HG03095 (cell line): ENCODE measurements around the gene DNAJB12.
"Not testable (repeated sequence)": the region's sequence is repeated elsewhere in the genome, so short reads cannot be mapped to it uniquely, and the experiment has no call there.

ENCODE experiments used
- ATAC-seq: cut with Tn5 transposase; IDR thresholded peaks from one replicate; pipeline ENCODE4 v1.9.1; 2021; ENCODE audit warnings: moderate library complexity; ENCODE audit not compliant: unreplicated experiment

The DNAJB12 gene

DNA sequence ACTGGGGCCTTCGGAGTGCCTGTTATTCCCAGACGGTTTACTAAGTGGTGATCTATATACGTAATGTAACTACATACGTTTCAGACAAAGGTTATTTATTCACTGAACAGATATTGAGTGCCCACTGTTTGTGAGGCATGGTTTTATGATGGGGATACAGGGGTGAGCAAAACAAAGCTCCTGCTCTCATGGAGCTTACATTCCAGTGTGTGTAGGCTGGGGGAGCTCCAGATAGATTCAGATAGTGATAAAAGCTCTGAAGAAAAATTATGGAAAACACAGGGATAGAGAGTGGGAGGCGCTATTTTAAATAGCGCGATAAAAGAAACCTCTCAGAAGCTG is 466 bp upstream of the DNAJB12 start:
- peak; percentile 3 for ATAC-seq

DNA sequence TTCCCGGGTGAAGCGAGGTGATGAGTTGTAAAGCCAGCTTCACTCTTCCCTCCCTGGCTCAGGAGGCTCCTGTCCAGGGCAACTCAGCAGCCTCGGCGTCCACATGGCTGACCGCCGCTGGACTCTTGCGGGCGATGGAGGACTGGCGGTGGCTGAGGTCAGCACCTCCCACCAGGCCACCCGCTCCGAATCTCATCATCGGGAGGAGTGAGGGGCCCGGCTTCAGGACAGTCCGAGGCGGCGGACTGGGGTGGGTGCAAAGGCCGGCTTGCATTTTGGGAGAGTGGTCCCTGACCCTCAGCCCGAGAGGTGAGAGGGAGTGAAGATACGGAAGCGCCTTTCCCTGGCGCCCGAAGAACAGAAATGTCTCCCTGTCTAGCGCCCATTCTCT is 759 bp downstream of the DNAJB12 start:
- no peak for ATAC-seq

GRCh38 chr10:72353028-72353964 is 1.4 kb downstream of the DNAJB12 start:
- ATAC-seq: no peak

DNA sequence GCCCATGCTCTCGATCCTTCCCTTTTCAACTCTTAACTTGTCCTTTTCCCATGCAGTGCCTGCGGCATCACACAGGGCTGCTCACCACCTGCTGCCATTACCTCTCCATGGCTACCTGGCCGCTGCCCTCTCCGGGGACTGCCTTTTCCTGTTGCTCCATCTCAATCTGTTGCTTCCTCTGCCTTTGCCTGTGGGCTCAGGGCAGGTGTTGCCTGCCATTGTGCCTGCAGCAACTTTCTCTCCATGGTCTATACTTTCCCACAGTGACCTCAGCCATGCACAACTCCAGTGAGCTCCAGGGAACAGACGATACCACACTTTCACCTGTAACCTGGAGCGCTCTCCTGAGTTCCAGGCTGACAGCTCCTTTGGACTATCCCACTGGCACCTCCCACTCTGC is 3.2 kb downstream of the DNAJB12 start:
- no peak for ATAC-seq

DNA sequence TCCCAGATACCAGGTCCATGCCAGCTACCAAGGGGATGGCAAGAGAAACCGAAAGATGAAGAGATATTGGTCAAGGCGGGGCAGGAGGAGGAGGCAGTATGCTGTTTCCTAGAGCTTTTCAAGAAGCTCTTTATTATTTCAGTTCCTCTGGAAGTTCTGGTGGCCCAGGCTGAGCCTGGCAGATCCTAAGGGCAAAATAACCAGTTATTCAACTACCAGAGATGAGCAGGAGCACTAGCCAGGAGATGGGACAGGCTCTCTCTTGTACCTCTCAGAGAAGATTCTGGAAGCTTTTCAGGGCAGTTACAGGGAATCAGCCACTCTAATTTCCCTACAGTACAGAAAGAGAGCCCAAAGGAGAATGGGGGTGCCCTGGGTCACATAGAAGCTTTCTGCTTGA is 5.3 kb downstream of the DNAJB12 start:
- ATAC-seq: no peak

- no peak for ATAC-seq
These were observed 6.4 kb downstream of the DNAJB12 start for GRCh38 chr10:72348282-72348681.

DNA sequence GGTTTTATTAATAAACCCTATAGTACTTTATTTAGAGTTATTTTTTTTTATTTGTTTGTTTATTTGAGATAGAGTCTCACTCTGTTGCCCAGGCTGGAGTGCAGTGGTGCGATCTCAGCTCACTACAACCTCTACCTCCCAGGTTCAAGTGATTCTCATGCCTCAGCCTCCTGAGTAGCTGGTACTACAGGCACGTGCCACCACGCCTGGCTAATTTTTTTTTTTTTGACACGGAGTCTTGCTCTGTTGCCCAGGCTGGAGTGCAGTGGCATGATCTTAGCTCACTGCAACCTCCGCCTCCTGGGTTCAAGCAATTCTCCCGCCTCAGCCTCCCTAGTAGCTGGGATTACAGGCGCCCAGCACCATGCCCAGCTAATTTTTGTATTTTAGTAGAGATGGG is 8.6 kb downstream of the DNAJB12 start:
- ATAC-seq: not testable (repeated sequence)

DNA sequence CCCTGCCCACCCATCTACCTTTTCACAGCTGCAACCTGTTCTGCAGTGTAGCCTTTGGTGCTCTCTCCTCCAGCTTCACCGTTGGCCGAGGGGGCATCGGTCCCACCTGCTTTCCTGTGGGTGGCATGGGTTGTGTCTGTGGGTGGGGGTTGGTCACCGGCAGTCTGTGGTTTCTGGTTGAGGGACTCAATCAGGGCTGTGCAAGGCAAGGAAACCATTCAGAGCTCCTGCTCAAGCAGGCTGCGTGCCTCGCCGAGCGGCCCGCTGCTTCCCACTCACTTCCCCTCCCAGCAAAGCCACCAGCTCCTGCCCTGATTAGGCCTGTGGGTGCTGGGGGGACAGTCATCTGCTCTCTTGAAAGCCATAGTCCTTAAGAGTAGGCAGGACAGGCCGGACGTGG is 9.8 kb downstream of the DNAJB12 start:
- ATAC-seq: no peak

- ATAC-seq: no peak
These were observed 11.8 kb downstream of the DNAJB12 start for GRCh38 chr10:72342911-72343310.

GRCh38 chr10:72340510-72341261 is 14.0 kb downstream of the DNAJB12 start:
- ATAC-seq: no peak

DNA sequence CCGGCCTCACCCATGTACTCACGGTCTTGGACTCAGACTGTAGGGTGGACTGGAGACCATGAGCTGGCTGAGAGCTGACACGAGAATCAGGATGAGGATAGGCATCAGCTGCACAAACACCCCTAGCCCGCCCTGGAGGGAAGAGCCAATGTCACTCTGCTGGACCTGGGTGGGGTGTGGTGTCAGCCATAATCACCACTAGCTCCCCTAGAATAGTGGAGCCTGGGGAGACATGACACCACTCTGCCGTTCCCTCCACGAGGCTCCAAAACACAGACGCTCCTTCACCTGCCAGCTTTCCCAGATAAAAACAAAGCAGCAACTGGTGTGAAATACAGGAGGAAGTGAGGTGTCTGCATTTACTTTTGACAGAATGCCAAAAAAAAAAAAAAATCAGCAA is 16.5 kb downstream of the DNAJB12 start:
- no peak for ATAC-seq

DNA sequence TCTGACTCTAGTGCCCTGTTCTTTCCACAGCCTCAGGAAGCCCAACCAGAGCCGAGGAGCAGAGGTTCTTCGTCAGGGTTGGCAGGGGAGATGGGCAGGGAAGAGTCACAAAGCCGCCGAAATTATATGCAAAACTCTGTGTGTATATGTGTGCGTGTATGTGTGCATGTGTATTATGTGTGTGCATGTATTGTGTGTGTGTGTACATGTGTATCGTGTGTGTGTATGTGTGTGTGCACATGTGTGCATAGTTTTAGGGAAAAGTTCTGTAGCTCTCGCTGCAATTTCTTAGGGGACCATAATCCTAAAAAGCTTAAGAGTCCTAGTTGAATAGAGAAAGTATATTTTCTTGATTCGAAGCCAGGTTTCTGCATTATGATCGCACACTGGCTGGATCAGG is 17.0 kb downstream of the DNAJB12 start:
- no peak for ATAC-seq

- no peak for ATAC-seq
These were observed 17.6 kb downstream of the DNAJB12 start for GRCh38 chr10:72337039-72337629.

DNA sequence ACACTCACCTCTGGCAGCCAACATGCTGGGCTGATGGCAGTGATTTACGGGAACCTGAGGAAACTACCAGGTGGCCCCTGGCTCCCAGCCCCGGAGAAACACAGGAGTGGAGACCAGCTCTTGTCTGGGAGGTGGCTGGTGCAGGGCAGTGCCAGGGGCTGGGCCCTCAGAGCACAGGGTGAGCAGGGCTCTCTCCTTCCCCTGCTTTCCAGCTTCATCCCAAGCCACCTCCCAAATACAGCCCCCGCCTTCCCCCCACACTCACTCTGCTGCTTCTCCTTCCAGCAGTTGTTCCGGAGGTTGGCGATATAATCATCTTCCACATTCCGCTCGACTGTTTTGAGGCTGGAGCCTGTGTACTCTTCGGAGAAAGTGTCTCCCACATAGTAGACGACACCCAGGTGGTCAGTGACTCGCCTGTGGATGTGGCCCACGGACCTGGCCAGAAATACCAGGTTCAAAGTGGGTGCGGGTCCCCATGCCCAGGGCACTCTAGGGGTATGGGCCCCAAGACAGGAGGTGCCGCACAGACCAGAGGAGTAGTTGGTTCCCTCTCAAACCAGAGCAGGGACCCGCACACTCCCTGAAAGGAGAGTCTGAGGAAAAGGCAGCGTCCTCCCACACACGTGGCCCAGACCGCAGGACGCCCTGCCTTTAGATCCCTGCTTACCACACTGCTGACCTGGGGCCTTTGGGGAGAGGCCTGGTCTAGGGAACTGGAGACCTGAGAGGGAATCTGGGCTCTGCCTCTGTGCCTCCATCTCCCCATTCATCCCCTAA is 18.3 kb downstream of the DNAJB12 start:
- ATAC-seq: no peak

DNA sequence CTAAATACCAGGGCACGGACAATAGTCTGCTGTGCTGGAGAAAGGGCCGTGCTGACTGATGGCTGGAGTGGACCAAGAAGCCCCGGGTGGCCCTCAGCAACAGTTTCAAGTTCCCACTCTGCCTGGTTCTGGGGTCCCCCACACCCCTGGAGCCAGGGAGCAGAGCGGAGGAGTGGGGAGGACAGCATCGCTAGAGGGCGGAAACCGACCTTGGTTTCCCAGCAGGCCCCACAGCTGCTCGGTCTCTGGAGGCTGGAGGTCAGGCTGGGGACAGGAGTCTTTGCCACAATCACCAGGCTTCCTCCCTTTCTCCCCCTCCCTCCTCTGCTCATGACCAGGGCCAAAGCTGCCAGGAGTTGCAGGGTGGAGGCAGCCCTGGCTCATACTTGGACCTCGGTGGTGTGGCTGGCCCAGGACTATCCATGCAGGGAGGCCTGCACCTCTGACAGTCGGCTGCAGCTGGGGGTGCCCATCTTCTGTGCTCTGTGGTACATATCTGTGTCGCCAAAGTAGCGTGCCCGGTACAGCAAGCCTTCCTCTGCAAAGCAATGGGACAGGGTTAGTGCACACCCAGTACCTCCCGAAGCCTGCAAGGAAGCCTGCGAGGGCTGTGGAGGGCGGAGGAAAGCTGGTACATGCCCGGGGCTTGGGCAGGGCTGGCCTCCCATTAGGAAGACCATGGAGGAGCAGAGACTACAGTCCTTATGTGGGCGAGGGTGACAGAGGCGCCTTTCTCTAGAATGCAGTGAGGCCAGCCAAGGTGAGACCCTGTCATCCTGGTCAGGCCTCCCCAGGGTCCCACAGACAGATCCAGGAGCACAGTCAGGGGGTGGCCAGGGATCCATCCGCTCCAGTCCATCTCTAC is 19.1 kb downstream of the DNAJB12 start:
- peak; percentile 38 for ATAC-seq

- ATAC-seq: peak; percentile 63
These were observed 19.8 kb downstream of the DNAJB12 start for GRCh38 chr10:72334825-72335393.

DNA sequence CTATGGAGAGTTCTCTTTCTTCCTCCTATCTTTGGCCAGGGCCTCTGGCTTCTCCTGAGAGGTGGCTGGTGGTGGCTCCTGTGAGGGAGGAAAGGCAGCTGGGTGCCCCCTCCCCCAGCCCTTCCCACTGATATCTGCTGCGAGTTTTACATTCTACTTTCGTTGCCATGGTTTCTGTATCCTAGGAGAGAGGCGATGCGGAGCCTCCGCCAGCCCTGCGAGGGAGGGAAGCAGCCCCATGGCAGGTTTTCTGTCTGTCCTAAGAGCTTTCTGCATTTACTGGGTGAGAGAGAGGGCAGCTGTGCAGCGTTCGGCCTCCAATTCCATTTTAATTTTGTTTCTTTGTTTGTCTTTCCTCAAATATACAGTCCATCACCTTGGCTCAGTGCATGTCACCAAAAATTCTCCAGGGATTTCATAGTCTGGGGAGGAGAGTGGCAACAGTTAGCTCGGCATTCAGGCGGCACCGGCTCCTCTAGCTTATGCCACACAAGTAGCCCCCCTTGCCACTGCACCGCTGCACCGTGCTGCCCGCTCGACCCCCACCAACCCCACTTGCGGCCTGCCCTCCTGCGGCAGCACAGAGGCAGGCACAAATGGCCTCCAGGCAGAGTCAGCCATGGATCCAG is 20.4 kb downstream of the DNAJB12 start:
- no peak for ATAC-seq

GRCh38 chr10:72333112-72334015 is 21.4 kb downstream of the DNAJB12 start:
- ATAC-seq: no peak
